ENCODE measurements around the gene DDX11.
"Not testable (repeated sequence)": the region's sequence is repeated elsewhere in the genome, so short reads cannot be mapped to it uniquely, and the experiment has no call there.

DDX11 gene

GRCh38 chr12:31066196-31066595 lies 7.5 kb upstream of the DDX11 start:
- DNase-seq (ENCODE audit: low read depth in 2 of 3, low spot score in 2 of 3) = not testable (repeated sequence)

GRCh38 chr12:31067656-31068055 lies 6.0 kb upstream of the DDX11 start:
- not testable (repeated sequence) for DNase-seq (ENCODE audit: low read depth in 2 of 3, low spot score in 2 of 3)

GRCh38 chr12:31070971-31071740 lies 2.5 kb upstream of the DDX11 start:
- not testable (repeated sequence) for DNase-seq (ENCODE audit: low read depth in 2 of 3, low spot score in 2 of 3)

GRCh38 chr12:31072962-31073361 lies 698 bp upstream of the DDX11 start:
- DNase-seq (ENCODE audit: low read depth in 2 of 3, low spot score in 2 of 3) = not testable (repeated sequence)

- not testable (repeated sequence) for DNase-seq (ENCODE audit: low read depth in 2 of 3, low spot score in 2 of 3)
Measured at GRCh38 chr12:31074333-31074874, 744 bp downstream of the DDX11 start.

GRCh38 chr12:31076150-31076549 lies 2.5 kb downstream of the DDX11 start:
- DNase-seq (ENCODE audit: low read depth in 2 of 3, low spot score in 2 of 3) = not testable (repeated sequence)

GRCh38 chr12:31077095-31077494 lies 3.4 kb downstream of the DDX11 start:
- DNase-seq (ENCODE audit: low read depth in 2 of 3, low spot score in 2 of 3) = not testable (repeated sequence)

GRCh38 chr12:31077998-31078397 lies 4.3 kb downstream of the DDX11 start:
- DNase-seq (ENCODE audit: low read depth in 2 of 3, low spot score in 2 of 3) = not testable (repeated sequence)

GRCh38 chr12:31079421-31079820 lies 5.8 kb downstream of the DDX11 start:
- not testable (repeated sequence) for DNase-seq (ENCODE audit: low read depth in 2 of 3, low spot score in 2 of 3)

GRCh38 chr12:31080221-31080620 lies 6.6 kb downstream of the DDX11 start:
- DNase-seq (ENCODE audit: low read depth in 2 of 3, low spot score in 2 of 3) = not testable (repeated sequence)

GRCh38 chr12:31081274-31081673 lies 7.6 kb downstream of the DDX11 start:
- not testable (repeated sequence) for DNase-seq (ENCODE audit: low read depth in 2 of 3, low spot score in 2 of 3)

- not testable (repeated sequence) for DNase-seq (ENCODE audit: low read depth in 2 of 3, low spot score in 2 of 3)
Measured at GRCh38 chr12:31084241-31084640, 10.6 kb downstream of the DDX11 start.

GRCh38 chr12:31086032-31086431 lies 12.4 kb downstream of the DDX11 start:
- not testable (repeated sequence) for DNase-seq (ENCODE audit: low read depth in 2 of 3, low spot score in 2 of 3)

GRCh38 chr12:31087486-31087885 lies 13.8 kb downstream of the DDX11 start:
- not testable (repeated sequence) for DNase-seq (ENCODE audit: low read depth in 2 of 3, low spot score in 2 of 3)

- not testable (repeated sequence) for DNase-seq (ENCODE audit: low read depth in 2 of 3, low spot score in 2 of 3)
Measured at GRCh38 chr12:31087956-31088355, 14.3 kb downstream of the DDX11 start.

- no peak for DNase-seq (ENCODE audit: low read depth in 2 of 3, low spot score in 2 of 3)
Measured at GRCh38 chr12:31089072-31089471, 15.4 kb downstream of the DDX11 start.

GRCh38 chr12:31091629-31092028 lies 18.0 kb downstream of the DDX11 start:
- DNase-seq (ENCODE audit: low read depth in 2 of 3, low spot score in 2 of 3) = not testable (repeated sequence)

GRCh38 chr12:31092718-31093117 lies 19.1 kb downstream of the DDX11 start:
- DNase-seq (ENCODE audit: low read depth in 2 of 3, low spot score in 2 of 3) = not testable (repeated sequence)

- not testable (repeated sequence) for DNase-seq (ENCODE audit: low read depth in 2 of 3, low spot score in 2 of 3)
Measured at GRCh38 chr12:31095080-31095860, 21.6 kb downstream of the DDX11 start.

- DNase-seq (ENCODE audit: low read depth in 2 of 3, low spot score in 2 of 3) = not testable (repeated sequence)
Measured at GRCh38 chr12:31096251-31097065, 22.8 kb downstream of the DDX11 start.

- not testable (repeated sequence) for DNase-seq (ENCODE audit: low read depth in 2 of 3, low spot score in 2 of 3)
Measured at GRCh38 chr12:31097819-31098218, 24.2 kb downstream of the DDX11 start.

Measured in activated CD8-positive, alpha-beta memory T cell treated with anti-CD3 and anti-CD28 coated beads for 48 hours (primary cell).